SK-N-MC (cell line): ENCODE data around the gene ARCN1.

ENCODE experiments used
- EZH2 ChIP-seq: fragments of 200-600 bp; sonication (generic); IDR thresholded peaks from one replicate; pipeline ENCODE4 v1.6.1; 2017; ENCODE audit warnings: antibody characterized with exemption
- FOXP2 ChIP-seq: optimal IDR thresholded peaks from 2 replicates; pipeline ENCODE3; 2011; ENCODE audit warnings: mild to moderate bottlenecking, moderate library complexity; ENCODE audit not compliant: insufficient read depth; ENCODE audit errors: extremely low read length, control extremely low read depth
- POLR2AphosphoS5 ChIP-seq: IDR thresholded peaks from 2 replicates; pipeline ENCODE4 v1.6.1; 2012; ENCODE audit warnings: mild to moderate bottlenecking, low read depth, low read length, borderline replicate concordance

DNA sequence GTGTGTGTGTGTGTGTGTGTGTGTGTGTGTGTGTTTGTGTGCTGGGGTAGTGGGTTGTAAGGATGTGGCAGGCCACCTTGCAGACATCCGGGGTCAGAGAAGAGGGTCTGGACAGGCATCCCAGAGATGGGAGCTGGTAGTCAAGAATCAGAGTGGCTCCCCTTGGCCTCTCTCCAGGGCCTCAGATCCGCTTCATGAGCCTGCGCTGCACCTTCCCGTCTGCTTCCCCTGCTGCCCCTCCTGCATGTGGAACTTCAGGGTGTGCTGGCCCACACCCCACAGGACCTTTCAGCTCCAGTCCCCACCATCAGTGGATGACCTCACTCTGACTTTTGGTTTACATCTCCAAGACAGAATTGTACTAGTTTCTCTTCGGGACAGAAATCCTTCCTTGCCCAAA, 76.1 kb downstream of the ARCN1 start:
- no peak for TF ChIP-seq POLR2AphosphoS5
- TF ChIP-seq EZH2 = no peak
- TF ChIP-seq FOXP2 = no peak
